HepG2 (cell line): ENCODE data around the gene GLB1L. TPM values are rescaled to one million over a fixed set of nuclear protein-coding genes. Genes with fewer than 3 reads are reported as not detected.
A peak's percentile ranks its signal among the peaks of the same experiment; 100 is the strongest.

Source experiments
- ATAC-seq: fragments of 200-7000 bp; cut with Tn5 transposase; 3 replicates; pipeline ENCODE4 v1.9.1; 2020; ENCODE audit warnings: mild to moderate bottlenecking, moderate library complexity
- BruUV-seq: library from RNA; stranded (reverse); fragments of 400-500 nt; replicated peaks from 2 replicates; lab custom pipeline; 2021; lab: Mats Ljungman, UMichigan
- CTCF ChIA-PET: fragments of 300-600 bp; formaldehyde crosslinking; extraction: SDS; loops from one replicate; lab custom pipeline; 2021; ENCODE audit warnings: low total read pairs, inconsistent platforms, low intra/inter-chr PET ratio; lab: Yijun Ruan, JAX
- POLR2A ChIA-PET: fragments of 350-600 bp; sonication (Branson Sonifier 250); formaldehyde crosslinking; loops from one replicate; lab custom pipeline; 2020; ENCODE audit warnings: antibody characterized with exemption, inconsistent platforms; lab: Yijun Ruan, JAX
- DNase-seq: peaks from one replicate; pipeline ENCODE4 v3.0.0-alpha.2; 2015; ENCODE audit warnings: low spot score
- FAIRE-seq: peaks from 3 replicates; lab custom pipeline; 2011; peaks lifted over from hg19 to GRCh38; lab: Jason Lieb, UNC
- H2AFZ ChIP-seq: one replicate; pipeline ENCODE4 v1.6.1; 2011; ENCODE audit warnings: low read length, inconsistent platforms
- H3K27ac ChIP-seq: fragments of 300-600 bp; 3 replicates; pipeline ENCODE4 v1.8.0; 2011; ENCODE audit warnings: mixed run types, mild to moderate bottlenecking, mixed read lengths, low read length, inconsistent platforms; ENCODE audit not compliant: insufficient read depth; ENCODE audit errors: extremely low read length
- H3K27me3 ChIP-seq, 2 experiments: fragments of 200-600 bp in 1 of 2; 2 replicates in 1 of 2; 3 replicates in 1 of 2; pipeline versions ENCODE4 v1.6.0 to v1.8.0; 2011; ENCODE audit warnings: low read length in 2 of 2, mild to moderate bottlenecking in 2 of 2, moderate library complexity in 2 of 2, inconsistent platforms in 1 of 2; ENCODE audit not compliant: insufficient read depth in 2 of 2, control insufficient read depth in 1 of 2
- H3K36me3 ChIP-seq, 2 experiments: fragments of 200-600 bp in 1 of 2; replicated peaks in 1 of 2; 2 replicates in 1 of 2; 3 replicates in 1 of 2; pipeline versions ENCODE4 v1.5.1 to v1.8.0; 2011; ENCODE audit warnings: low read length in 2 of 2, inconsistent platforms in 1 of 2; ENCODE audit not compliant: insufficient read depth in 2 of 2, control insufficient read depth in 1 of 2
- H3K4me1 ChIP-seq: 2 replicates; pipeline ENCODE4 v1.5.1; 2012; ENCODE audit warnings: low read length, inconsistent platforms; ENCODE audit not compliant: insufficient read depth
- H3K4me2 ChIP-seq: 2 replicates; pipeline ENCODE4 v1.6.0; 2011; ENCODE audit warnings: low read depth, low read length, inconsistent platforms
- H3K4me3 ChIP-seq, 3 experiments: fragments of 200-600 bp in 1 of 3; sonication (generic), shearing (Covaris generic) in 1 of 3; replicated peaks in 1 of 3; 2 replicates each; pipeline ENCODE4 v1.5.1; 2011 to 2016; ENCODE audit warnings: low read length in 3 of 3, inconsistent platforms in 2 of 3, low read depth in 2 of 3, mild to moderate bottlenecking in 2 of 3, control low read depth in 1 of 3, mixed read lengths in 1 of 3; ENCODE audit not compliant: insufficient read depth in 1 of 3
- H3K79me2 ChIP-seq: one replicate; pipeline ENCODE4 v1.6.1; 2011; ENCODE audit warnings: low read length, inconsistent platforms; ENCODE audit not compliant: insufficient read depth
- H3K9ac ChIP-seq: 2 replicates; pipeline ENCODE4 v1.6.0; 2011; ENCODE audit warnings: mild to moderate bottlenecking, low read depth, low read length, inconsistent platforms; ENCODE audit not compliant: insufficient read depth
- H3K9me3 ChIP-seq: 2 replicates; pipeline ENCODE4 v1.5.1; 2012; ENCODE audit warnings: mild to moderate bottlenecking, low read length
- H4K20me1 ChIP-seq: 2 replicates; pipeline ENCODE4 v1.6.0; 2011; ENCODE audit warnings: inconsistent platforms, mild to moderate bottlenecking, low read length, moderate library complexity; ENCODE audit not compliant: insufficient read depth
- CBFB ChIP-seq: sonication (generic); formaldehyde crosslinking; IDR thresholded peaks from 2 replicates; pipeline ENCODE4 v1.4.0; 2020; ENCODE audit warnings: missing genetic modification reagents
- HMG20B ChIP-seq: conservative IDR thresholded peaks from 2 replicates; pipeline ENCODE4 v1.6.1; 2016; ENCODE audit warnings: missing genetic modification reagents, missing compliant biosample characterization
- MLLT10 ChIP-seq: sonication (generic); formaldehyde crosslinking; IDR thresholded peaks from 2 replicates; pipeline ENCODE4 v1.4.0; 2020; ENCODE audit warnings: missing genetic modification reagents
- POLR2A ChIP-seq, 2 experiments: IDR thresholded peaks; 2 replicates each; pipeline ENCODE4 v1.6.1; 2011; ENCODE audit warnings: low read depth in 2 of 2, low read length in 2 of 2, mild to moderate bottlenecking in 1 of 2, moderate library complexity in 1 of 2; ENCODE audit not compliant: insufficient read depth in 1 of 2
- POLR2AphosphoS5 ChIP-seq: IDR thresholded peaks from 2 replicates; pipeline ENCODE4 v1.6.1; 2012; ENCODE audit warnings: low read depth, low read length
- SAFB2 ChIP-seq: sonication (generic); formaldehyde crosslinking; IDR thresholded peaks from 2 replicates; pipeline ENCODE4 v1.5.1; 2020; ENCODE audit warnings: missing genetic modification reagents, low read depth, mild to moderate bottlenecking, borderline replicate concordance
- WGBS: methylation state at CpG from one replicate; pipeline ENCODE4 v1.1.6; 2017; ENCODE audit warnings: low lambda C conversion rate; 5-methylcytosine and 5-hydroxymethylcytosine counted together
- in situ Hi-C: cut with HindIII; loops from 2 replicates; pipeline ENCODE4 v1.10.0; 2017; ENCODE audit warnings: low pct_unique_long_range_greater_than_20kb; ENCODE audit not compliant: extremely low pct_ligation_motif_present
- intact Hi-C: fragments of 100-400 bp; cut with micrococcal nuclease; formaldehyde crosslinking; loops from one replicate; pipeline ENCODE4 v1.10.0; 2022; ENCODE audit not compliant: unreplicated experiment
- polyA plus RNA-seq, 8 experiments: library from polyadenylated mRNA; depleted of rRNA in 3 of 8; stranded (reverse) in 7 of 8; unstranded in 1 of 8; fragments of >200 nt; fragmentation: Illumina TruSeq in 4 of 8; extraction: Trizol in 4 of 8; gene quantifications; 2 replicates each; pipeline versions ENCODE4 v1.2.1 to v1.2.3, GENCODE V29; 2011 to 2016; ENCODE audit warnings: low read depth in 4 of 8, missing spikeins in 1 of 8, mixed read lengths in 1 of 8; ENCODE audit not compliant: insufficient read depth in 1 of 8
- total RNA-seq, 5 experiments: library from RNA; depleted of rRNA; stranded (reverse); fragments of >200 nt; fragmentation: Illumina TruSeq; extraction: Trizol; gene quantifications; 2 replicates each; pipeline ENCODE4 v1.2.3, GENCODE V29; 2016; ENCODE audit warnings: low read depth in 1 of 5
- TF ChIP-seq, protein P1 (sequence below): sonication (generic); formaldehyde crosslinking; IDR thresholded peaks from 2 replicates; pipeline ENCODE4 v1.5.0; 2020; ENCODE audit warnings: missing genetic modification reagents

The GLB1L gene
- total and polyA plus RNA-seq, 2 of the 13 experiments (the other 11 are each of a cell fraction or from before 2014, with no cell fraction given): 6.8 to 7.3 TPM

- TF ChIP-seq SAFB2: no peak
- TF ChIP-seq, all 625 proteins: peak for 73
Observed at GRCh38 chr2:219218217-219218731, 27.0 kb downstream of the GLB1L start (continued).

GRCh38 chr2:219216535-219216915, 28.7 kb downstream of the GLB1L start:
- peaks cover 44% of the 10 kb centered on the region for H3K4me1 ChIP-seq
- peak overlapping the region; percentile 99 for H3K4me2 ChIP-seq
- 0 out of 6 replicates have a peak overlapping the region, but pooled peaks of 1 of the 3 experiments have one; percentile 7 for H3K4me3 ChIP-seq
- no peaks in the 10 kb centered on the region for H3K9me3 ChIP-seq
- CTCF ChIA-PET: no interaction called here
- no peak overlapping the region for H2AFZ ChIP-seq
- ATAC-seq (no peak), DNase-seq (no peak), FAIRE-seq (peak; percentile 42)
- H3K27me3 ChIP-seq: no peaks in the 10 kb centered on the region
- H3K9ac ChIP-seq: no peak overlapping the region
- H3K36me3 ChIP-seq: peaks cover 37 to 59% of the 10 kb centered on the region in 2 experiments
- peak overlapping the region; percentile 92 for H3K27ac ChIP-seq
- no peaks in the 10 kb centered on the region for H4K20me1 ChIP-seq
- intact Hi-C loops (no loop called here), in situ Hi-C loops (no loop called here)
- POLR2A ChIA-PET: interaction anchor here (1.0 to 6.2 kb wide), 8 partner anchors 9 to 79 kb away, joined by 3 to 196 read pairs (median 36); partner anchors contain the start of genes ANKZF1, ATG9A, CNPPD1 and GLB1L
- H3K79me2 ChIP-seq: peaks cover 11% of the 10 kb centered on the region
- BruUV-seq: no TSS peak
- TF ChIP-seq, protein P1, sequence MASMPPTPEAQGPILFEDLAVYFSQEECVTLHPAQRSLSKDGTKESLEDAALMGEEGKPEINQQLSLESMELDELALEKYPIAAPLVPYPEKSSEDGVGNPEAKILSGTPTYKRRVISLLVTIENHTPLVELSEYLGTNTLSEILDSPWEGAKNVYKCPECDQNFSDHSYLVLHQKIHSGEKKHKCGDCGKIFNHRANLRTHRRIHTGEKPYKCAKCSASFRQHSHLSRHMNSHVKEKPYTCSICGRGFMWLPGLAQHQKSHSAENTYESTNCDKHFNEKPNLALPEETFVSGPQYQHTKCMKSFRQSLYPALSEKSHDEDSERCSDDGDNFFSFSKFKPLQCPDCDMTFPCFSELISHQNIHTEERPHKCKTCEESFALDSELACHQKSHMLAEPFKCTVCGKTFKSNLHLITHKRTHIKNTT (CRISPR knock-in tag): no peak
- peak in 1 of 2 experiments; percentile 35; a peak in 1 of 4 replicates for TF ChIP-seq POLR2A (IDR thresholded peaks at IDR 0.05; ENCODE audit: insufficient read depth in 1 of 2, low read depth in 2 of 2, low read length in 2 of 2)
- no peak for TF ChIP-seq POLR2AphosphoS5
- no peak for TF ChIP-seq CBFB
- no peak for TF ChIP-seq MLLT10 (CRISPR knock-in tag)
- no peak for TF ChIP-seq HMG20B (CRISPR knock-in tag)
- 98% methylated on average over 6 of the region's 6 CpGs for WGBS
